Measurements from ENCODE around the gene RAPGEF4. TPM values are rescaled to one million over a fixed set of nuclear protein-coding genes. Genes with fewer than 3 reads are reported as not detected.

RAPGEF4 gene
- total RNA-seq, 1 donor from 2014 or later: 0.57 TPM

GRCh38 chr2:173026479-173026878 lies 290.8 kb downstream of the RAPGEF4 start:
- peaks cover 22% of the 10 kb centered on the region for H3K4me1 Mint-ChIP-seq (ENCODE audit: low read depth)
- H3K9me3 Mint-ChIP-seq (ENCODE audit: low read depth): no peaks in the 10 kb centered on the region
- H3K4me3 Mint-ChIP-seq (ENCODE audit: unreplicated experiment): no peak overlapping the region
- no peaks in the 10 kb centered on the region for H3K27me3 Mint-ChIP-seq (ENCODE audit: low read depth)
- peaks cover 2% of the 10 kb centered on the region for H3K36me3 Mint-ChIP-seq (ENCODE audit: low read depth)
- H3K27ac Mint-ChIP-seq (ENCODE audit: unreplicated experiment): no peak overlapping the region
- DNase-seq (ENCODE audit: low spot score): no peak
- TF ChIP-seq CTCF (IDR thresholded peaks at IDR 0.05): no peak

GRCh38 chr2:173027181-173028128 lies 291.8 kb downstream of the RAPGEF4 start:
- Mint-ChIP-seq H3K36me3 (ENCODE audit: low read depth) (peaks cover 2% of the 10 kb centered on the region), H3K27ac (ENCODE audit: unreplicated experiment) (peak overlapping the region; percentile 6), H3K9me3 (ENCODE audit: low read depth) (no peaks in the 10 kb centered on the region), H3K4me1 (ENCODE audit: low read depth) (peaks cover 22% of the 10 kb centered on the region), H3K27me3 (ENCODE audit: low read depth) (no peaks in the 10 kb centered on the region), H3K4me3 (ENCODE audit: unreplicated experiment) (no peak overlapping the region)
- DNase-seq (ENCODE audit: low spot score): no peak
- TF ChIP-seq CTCF (IDR thresholded peaks at IDR 0.05): peak; percentile 99

GRCh38 chr2:173028141-173028540 lies 292.5 kb downstream of the RAPGEF4 start:
- no peak for DNase-seq (ENCODE audit: low spot score)
- Mint-ChIP-seq H3K9me3 (ENCODE audit: low read depth) (no peaks in the 10 kb centered on the region), H3K36me3 (ENCODE audit: low read depth) (peaks cover 2% of the 10 kb centered on the region), H3K4me1 (ENCODE audit: low read depth) (peaks cover 22% of the 10 kb centered on the region), H3K27ac (ENCODE audit: unreplicated experiment) (peak overlapping the region; percentile 6), H3K4me3 (ENCODE audit: unreplicated experiment) (no peak overlapping the region), H3K27me3 (ENCODE audit: low read depth) (no peaks in the 10 kb centered on the region)
- no peak for TF ChIP-seq CTCF (IDR thresholded peaks at IDR 0.05)

GRCh38 chr2:173028671-173029070 lies 293.0 kb downstream of the RAPGEF4 start:
- H3K27ac Mint-ChIP-seq (ENCODE audit: unreplicated experiment): peak overlapping the region; percentile 25
- no peak for TF ChIP-seq CTCF (IDR thresholded peaks at IDR 0.05)
- no peak overlapping the region for H3K4me3 Mint-ChIP-seq (ENCODE audit: unreplicated experiment)
- no peaks in the 10 kb centered on the region for H3K27me3 Mint-ChIP-seq (ENCODE audit: low read depth)
- no peaks in the 10 kb centered on the region for H3K9me3 Mint-ChIP-seq (ENCODE audit: low read depth)
- DNase-seq (ENCODE audit: low spot score): no peak
- peaks cover under 1% of the 10 kb centered on the region for H3K36me3 Mint-ChIP-seq (ENCODE audit: low read depth)
- peaks cover 22% of the 10 kb centered on the region for H3K4me1 Mint-ChIP-seq (ENCODE audit: low read depth)

GRCh38 chr2:173030561-173031490 lies 295.2 kb downstream of the RAPGEF4 start:
- no peaks in the 10 kb centered on the region for H3K36me3 Mint-ChIP-seq (ENCODE audit: low read depth)
- H3K4me1 Mint-ChIP-seq (ENCODE audit: low read depth): peaks cover 22% of the 10 kb centered on the region
- no peak overlapping the region for H3K27ac Mint-ChIP-seq (ENCODE audit: unreplicated experiment)
- no peak overlapping the region for H3K4me3 Mint-ChIP-seq (ENCODE audit: unreplicated experiment)
- H3K9me3 Mint-ChIP-seq (ENCODE audit: low read depth): no peaks in the 10 kb centered on the region
- no peaks in the 10 kb centered on the region for H3K27me3 Mint-ChIP-seq (ENCODE audit: low read depth)
- TF ChIP-seq CTCF (IDR thresholded peaks at IDR 0.05): no peak
- DNase-seq (ENCODE audit: low spot score): no peak
